ENCODE measurements around the gene ANKAR.
"Not testable (repeated sequence)": the region's sequence is repeated elsewhere in the genome, so short reads cannot be mapped to it uniquely, and the experiment has no call there.

The ANKAR gene, protein sequence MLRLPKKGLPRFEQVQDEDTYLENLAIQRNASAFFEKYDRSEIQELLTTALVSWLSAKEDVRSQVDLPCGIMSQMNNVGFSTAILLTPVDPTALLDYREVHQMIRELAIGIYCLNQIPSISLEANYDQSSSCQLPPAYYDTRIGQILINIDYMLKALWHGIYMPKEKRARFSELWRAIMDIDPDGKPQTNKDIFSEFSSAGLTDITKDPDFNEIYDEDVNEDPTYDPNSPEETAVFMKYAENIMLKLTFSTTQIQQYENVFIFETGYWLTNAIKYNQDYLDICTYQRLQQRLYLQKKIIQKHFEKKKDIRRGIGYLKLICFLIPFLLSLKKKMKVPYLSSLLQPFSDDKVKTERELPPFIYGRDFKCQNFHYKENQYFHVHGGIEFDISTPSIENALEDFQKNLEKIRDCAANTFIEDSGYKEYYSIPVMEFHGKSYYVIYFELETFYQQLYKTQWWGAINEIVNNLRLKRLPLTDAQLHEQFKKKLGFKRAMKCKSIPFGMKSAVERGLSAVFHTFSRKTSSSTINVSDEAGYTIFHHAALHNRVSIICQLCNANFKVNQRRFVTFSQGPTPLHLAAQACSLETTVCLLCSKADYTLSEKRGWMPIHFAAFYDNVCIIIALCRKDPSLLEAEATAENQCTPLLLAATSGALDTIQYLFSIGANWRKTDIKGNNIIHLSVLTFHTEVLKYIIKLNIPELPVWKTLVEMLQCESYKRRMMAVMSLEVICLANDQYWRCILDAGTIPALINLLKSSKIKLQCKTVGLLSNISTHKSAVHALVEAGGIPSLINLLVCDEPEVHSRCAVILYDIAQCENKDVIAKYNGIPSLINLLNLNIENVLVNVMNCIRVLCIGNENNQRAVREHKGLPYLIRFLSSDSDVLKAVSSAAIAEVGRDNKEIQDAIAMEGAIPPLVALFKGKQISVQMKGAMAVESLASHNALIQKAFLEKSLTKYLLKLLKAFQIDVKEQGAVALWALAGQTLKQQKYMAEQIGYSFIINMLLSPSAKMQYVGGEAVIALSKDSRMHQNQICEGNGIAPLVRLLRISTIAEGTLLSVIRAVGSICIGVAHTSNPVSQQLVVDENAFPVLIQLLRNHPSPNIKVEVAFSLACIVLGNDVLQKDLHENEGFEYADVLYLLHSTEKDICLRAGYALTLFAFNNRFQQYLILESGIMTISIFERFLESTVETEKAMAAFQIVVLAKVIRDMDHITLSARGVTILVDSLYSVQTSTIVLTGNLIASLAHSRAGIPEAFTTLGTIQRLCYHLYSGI (N-terminal part only)

DNA sequence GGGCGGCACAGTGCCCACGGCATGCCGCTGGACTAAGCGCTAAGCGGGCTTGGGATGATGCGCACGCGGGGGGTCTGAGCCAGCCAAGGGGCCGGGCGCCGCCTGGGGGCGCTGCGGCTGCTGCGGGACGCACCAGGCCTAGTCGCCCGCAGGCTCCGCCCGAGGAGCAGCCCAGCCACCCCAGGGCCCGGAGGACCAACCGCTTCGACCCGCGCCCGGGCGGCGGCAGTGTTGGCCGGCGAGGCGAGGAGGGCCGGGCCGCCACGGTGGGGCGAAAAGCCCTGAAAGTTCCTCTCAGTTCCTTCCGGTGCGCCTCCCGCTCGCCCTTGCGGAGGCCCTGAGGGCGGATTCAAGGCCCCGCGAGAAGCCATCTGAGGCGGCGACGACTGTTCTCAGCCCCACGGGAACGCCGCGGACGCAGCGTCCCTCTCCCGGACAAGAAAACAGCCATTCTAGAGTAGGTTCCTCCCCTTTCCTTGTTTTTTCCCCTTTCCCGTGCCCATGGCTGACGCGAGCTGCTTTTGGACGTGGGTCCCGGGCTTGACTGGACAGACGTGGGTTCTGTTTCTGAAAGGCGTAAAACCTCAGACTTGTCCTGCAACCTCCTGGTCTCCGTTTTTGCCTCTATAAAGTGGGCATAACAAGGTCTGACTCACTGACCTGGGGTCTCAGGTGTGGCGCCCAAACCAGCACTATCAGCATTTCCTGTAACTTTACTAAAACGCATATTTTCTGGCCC, at the start of gene ANKAR:
ANKAR (plus strand) TSS at position 297 of the 739 bp plus-strand sequence. CDS start 1,821 bp downstream, outside the sequence.
- DNase-seq (ENCODE audit: low read depth, low spot score) = peak; percentile 93

DNA sequence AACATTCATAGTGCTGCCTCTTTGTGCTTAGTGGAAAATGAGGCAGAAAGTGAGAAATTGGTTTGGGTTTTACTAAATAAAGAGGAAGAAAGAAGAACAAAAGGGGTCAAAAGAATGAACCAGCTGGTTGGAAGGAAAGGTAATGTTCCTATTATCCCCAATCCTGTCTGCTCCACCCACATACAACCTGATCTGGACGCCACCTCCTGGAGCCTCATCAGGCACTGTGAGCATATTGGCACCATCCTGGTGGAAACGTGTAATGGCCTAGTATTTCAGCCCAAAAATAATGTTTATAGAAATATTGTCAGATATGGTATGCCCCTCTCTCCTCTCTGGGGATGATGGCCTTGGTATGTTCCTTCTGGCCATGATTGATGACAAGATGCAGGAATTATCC, 48.8 kb upstream of the ANKAR start:
- DNase-seq (ENCODE audit: low read depth, low spot score) = no peak

DNA sequence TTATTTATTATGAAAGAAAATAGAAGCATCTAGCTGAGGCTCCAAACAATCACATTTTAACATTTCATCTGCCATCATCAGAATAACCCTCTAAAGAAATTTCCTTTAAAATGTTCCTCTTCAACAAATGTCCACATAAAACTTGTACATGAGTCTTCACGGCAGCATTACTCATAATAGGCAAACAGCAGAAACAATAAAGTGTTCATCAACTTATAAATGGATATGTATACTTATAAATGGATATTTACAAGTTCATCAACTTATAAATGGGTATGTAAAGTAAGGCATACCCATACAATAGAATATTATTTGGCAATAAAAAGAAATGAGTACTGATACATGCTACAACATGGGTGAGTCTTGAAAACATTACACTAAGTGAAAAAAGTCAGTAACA, 46.7 kb upstream of the ANKAR start:
- no peak for DNase-seq (ENCODE audit: low read depth, low spot score)

DNA sequence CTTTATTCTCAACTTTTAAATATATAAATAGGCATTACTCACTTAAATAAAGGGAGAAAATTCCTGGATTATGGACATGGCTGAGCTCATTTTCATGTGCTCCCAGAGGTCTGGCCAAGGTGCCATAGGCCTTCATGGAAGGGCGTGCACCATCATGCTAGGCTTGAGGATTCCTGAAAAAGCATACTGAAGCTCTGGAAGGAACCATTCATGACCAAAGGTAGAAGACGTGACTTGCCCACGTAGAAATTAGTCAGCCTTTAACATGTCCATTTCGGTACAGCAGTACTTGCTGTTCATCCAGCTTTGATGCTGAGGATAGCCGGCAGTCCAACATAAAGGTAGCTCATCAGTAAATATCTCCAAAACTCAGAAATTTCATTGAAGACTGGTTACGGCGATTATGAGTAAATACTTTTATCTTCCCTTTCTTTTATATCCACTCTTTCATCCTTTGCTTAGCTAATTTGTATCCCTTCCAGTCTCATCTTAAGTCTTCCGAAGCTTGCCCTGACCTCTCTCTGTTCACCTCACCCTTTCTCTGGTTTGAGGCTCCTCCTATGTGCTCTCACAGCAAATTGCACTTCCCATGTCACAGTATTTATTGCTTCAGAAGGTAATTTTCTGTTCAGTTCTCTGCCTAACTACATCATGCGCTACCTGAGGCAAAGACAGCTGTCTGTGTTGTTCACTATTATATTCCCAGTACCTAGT, 45.5 kb upstream of the ANKAR start:
- no peak for DNase-seq (ENCODE audit: low read depth, low spot score)

DNA sequence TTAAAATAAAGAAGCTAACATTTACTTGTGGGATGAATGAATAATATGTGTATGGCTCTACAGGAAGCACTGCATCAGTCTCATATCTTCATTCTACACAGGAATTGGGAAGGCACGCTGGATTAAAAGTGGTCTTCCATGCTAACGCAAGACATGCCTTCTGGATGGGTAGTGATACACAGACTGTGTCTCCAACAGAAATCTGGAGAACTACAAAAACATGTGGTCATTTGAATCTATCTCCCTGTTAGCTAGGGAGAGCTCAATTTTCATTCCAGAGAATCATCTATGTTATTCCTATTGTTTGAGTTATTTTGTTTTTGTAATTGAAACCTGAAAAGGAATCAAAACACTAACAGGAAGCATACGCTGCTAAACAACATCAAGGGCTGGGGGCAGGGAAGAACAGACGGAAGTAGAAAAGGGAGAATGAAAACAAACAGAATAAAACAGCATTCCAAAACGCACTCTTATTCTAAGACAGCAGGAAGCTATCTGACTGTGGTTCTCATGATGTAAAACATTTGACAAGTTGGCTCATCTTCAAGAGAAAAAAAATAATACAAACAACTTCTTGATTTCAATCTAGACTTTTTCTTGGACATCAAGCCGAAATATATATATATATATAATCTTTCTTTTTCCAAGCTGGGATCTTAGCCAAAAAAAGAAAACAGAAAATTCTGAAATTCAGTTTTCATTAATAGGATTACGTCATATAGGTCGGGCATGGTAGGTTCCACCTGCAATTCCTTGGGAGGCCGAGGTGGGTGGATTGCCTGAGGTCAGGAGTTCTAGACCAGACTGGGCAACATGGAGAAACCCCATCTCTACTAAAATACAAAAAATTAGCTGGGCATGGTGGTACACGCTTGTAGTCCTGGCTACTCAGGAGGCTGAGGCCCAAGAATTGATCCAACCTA, 44.7 kb upstream of the ANKAR start:
- DNase-seq (ENCODE audit: low read depth, low spot score) = no peak

DNA sequence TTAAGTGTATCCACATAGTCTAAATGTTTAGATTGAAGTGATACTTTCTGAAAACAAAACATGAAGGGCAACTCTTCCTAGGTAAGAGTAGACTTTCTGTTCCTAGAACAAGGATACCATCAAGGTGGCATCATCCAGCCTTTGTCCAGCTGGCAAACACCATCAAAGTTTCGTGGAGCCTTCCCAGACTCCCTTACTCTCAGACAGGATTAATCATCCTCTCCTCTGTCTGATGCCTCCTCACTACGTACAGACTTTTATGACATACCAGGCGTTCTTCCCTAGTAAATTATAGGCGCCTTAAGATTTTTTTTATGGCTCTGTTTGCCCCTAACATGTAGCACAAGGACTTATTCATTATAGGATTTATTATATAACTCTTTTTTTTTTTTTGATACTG, 42.6 kb upstream of the ANKAR start:
- DNase-seq (ENCODE audit: low read depth, low spot score) = no peak

DNA sequence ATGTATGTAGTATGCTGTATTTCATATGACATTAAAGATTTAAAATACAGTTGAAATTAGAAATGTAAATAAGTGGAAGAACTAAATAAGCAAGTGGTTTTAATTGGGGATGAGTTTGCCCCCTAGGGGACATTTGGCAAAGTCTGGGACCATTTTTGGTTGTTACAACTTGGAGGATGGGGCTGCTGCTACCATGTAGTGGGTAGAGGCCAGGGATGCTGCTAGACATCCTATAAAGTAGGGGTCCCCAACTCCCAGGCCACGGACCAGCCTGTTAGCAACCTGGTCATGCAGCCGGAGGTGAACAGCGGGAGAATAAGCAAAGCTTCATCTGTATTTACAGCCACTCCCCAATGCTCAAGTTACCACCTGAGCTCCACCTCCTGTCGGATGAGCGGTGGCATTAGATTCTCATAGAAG, 41.1 kb upstream of the ANKAR start:
- DNase-seq (ENCODE audit: low read depth, low spot score) = no peak

DNA sequence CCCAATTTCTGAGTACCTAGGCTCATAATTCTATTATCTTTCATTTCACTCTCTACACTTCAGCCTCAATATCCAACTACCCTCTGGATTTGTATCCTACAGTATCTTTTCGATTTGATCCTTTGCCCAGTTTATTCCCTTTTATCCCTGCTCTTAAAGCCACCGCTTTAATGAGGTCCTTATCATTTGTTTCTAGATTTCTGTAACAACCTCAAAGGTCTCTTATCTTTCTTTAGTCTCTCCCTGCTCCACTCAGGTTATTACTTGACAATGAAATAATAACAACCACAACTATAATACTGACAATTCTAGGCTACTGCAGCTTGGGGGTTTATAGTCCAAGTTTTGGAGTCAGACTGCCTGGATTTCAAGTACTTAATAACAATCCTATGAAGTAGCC, 39.1 kb upstream of the ANKAR start:
- no peak for DNase-seq (ENCODE audit: low read depth, low spot score)

DNA sequence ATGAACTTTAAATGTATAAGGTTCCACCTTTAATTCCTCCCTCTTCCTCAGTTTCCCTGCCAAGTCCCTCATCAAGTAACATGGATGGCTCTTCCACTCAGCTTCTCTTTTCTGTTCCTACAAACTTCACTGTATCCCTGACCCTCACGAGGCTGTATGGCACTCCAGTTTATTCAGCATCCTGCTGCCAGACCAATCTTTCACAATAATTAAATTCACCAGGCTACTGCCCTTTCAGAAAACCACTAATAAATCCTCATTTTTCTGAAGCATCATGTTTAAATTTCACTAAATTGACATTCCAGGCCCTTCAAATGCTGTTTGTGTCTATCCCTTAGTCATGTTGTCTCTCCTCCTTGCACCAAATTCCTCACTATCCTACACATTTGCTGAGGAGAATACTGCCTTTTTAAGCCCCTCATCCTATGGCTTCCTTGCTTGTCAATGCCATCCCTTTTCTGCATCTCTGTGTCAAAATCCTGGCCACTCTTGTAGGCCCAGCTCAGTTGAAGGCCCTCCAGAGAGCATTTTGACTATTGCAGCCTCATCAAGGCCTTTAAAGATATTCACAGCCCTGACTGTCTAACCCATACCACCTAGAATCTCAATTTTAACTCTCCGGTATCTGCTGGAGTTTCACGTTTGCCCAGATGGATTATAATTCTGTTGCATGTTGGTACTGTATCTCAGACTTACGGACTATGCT, 36.0 kb upstream of the ANKAR start:
- DNase-seq (ENCODE audit: low read depth, low spot score) = no peak

DNA sequence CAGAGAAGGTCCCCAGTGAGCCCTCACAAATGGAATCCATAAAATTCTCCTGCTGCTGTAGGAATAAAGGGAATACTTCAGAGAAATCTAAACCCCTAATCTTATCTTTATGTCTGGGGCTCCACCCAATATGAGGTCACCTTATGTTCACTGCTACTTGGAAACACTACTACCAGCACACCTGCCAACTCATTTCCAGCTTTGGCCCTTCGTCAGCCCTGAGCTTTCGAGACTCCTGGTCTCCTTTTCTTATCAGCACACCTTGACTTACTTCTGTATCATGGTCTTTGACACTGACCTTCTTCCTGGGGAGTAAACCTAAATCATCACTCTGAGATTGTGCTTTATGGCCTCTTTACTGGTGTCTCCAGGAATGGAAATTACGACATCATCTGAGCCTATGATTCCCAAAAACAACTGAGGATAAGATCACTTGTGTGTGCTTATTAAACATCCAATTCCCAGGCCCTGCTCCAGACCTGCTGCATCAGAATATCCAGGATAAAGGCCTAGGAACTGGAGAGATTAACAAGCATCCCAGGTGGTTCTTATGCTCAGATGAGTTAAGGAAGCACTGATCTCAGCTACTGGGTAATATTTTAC, 35.4 kb upstream of the ANKAR start:
- DNase-seq (ENCODE audit: low read depth, low spot score) = no peak

DNA sequence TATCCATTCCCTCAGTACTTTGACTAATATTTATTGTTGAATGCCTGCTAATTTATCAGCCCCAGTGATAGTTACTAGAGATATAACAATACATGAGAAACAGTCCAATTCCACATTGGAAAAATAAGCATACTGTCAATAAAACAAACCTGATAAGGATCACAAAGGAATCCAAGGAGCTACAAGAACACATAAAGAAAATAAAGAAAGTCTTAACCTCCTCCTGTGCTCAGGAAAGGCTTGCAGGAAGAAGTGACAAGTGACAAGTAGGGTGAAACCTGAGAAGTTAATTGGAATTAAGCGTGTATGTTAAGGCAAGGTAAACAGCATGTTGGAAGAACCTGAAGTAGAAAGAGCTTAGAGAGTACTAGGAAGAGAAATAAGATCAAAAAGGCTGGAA, 33.5 kb upstream of the ANKAR start:
- DNase-seq (ENCODE audit: low read depth, low spot score) = no peak

DNA sequence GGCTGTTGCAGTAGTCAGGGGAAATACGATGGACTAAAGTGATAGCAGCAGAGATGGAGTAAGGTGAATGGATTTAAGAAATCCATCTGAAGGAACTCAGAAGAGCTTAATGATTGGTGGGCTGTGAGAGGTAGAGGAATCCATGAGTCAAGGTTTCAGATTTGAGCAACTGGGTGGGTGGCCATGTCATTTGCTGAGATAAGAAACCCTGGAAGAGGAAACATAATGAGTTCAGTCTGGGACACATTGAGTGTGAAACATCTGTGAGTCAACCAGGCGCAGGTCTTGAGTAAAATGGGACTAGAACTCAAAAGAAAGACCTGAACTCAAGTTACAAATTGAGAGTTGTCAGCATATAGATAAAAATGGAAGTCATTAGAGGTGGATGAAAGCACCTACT, 32.9 kb upstream of the ANKAR start:
- no peak for DNase-seq (ENCODE audit: low read depth, low spot score)

DNA sequence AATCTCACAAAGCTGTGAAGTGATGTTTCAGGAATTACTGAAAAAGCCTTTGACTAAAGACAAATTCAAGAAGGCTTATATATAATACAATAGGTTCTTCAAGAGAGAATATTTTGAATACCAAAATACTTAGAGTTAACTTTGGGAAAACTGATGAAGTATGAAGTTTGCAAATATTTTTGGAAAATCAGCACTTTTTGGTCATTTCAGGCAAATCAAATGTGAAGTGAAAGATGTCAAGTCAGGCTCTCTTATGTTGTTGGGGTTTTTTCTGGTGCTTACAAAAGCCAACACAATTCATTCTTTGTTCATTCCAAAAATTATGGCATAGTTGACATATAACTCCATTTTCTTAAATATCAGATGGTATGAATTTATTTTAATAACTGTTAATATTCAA, 27.9 kb upstream of the ANKAR start:
- no peak for DNase-seq (ENCODE audit: low read depth, low spot score)

DNA sequence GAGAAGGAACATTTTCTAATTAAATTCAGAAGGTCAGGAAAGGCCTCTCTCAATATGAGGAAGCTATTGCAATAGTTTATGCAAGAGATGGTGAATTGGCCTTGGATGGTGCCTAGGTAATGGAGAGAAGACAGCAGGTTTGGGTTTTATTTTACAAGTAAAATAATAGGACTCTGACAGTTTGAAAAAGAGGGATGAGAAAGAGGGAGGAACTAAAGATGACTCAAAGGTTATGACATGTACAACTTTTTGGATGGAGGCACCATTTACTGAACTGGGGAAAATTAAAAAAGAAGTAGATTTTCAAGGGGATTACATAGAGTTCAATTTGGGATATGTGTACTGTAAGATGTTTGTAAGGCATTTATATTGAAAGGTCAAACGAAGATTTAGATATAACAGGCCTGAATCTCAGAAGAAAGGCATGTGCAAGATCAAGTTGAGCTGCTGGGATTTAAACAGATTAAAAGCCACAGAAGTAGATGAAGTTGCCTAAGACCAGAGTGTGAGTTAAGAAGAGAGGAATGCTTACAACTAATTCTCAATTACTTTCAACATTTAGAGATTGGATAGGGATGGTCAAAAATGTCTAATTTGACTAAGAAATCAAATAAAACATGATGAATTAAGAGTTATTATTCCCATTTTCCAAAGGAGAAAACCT, 25.5 kb upstream of the ANKAR start:
- DNase-seq (ENCODE audit: low read depth, low spot score) = no peak

DNA sequence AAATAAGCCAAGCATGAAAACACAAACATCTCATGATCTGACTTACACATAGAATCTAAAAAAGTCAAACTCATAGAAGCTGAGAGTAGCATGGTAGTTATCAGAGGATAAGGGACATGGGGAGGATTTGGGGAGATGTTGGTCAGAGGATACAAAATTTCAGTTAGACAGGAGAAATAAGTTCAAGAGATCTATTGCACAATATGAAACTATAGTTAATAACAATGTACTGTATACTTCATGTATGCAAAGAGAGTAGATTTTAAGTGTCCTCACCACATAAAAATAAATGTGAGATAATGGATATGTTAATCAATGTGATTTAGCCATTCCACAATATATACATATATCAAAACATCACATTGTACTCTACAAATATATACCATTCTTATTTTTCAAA, 23.2 kb upstream of the ANKAR start:
- no peak for DNase-seq (ENCODE audit: low read depth, low spot score)

DNA sequence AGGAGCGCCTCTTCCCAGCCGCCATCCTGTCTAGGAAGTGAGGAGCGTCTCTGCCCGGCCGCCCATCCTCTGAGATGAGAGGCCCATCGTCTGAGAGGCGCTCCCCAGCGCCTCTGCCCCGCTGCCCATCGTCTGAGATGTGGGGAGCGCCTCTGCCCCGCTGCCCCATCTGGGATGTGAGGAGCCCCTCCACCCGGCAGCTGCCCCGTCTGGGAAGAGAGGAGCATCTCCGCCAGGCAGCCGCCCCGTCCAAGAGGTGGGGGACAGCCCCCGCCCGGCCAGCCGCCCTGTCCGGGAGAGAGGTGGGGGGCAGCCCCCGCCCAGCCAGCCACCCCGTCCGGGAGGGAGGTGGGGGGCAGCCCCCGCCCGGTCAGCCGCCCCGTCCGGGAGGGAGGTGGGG, 21.0 kb upstream of the ANKAR start:
- not testable (repeated sequence) for DNase-seq (ENCODE audit: low read depth, low spot score)

DNA sequence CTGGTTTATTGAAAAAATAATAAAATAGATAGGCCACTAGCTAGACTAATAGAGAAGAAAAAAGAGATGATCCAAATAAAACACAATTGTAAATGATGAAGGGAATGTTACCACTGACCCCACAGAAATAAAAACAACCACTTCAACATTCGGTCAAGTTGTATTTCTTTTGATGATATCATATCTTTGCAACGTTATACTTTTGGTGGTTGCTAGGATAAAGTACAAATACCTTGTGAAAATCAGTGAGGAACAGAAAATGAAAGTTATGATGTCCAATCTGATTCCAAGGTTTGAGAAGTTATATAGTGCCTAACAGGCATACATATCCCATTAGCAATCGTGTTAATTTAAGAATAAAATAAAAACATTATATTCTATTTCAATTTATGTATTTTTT, 19.8 kb upstream of the ANKAR start:
- no peak for DNase-seq (ENCODE audit: low read depth, low spot score)

DNA sequence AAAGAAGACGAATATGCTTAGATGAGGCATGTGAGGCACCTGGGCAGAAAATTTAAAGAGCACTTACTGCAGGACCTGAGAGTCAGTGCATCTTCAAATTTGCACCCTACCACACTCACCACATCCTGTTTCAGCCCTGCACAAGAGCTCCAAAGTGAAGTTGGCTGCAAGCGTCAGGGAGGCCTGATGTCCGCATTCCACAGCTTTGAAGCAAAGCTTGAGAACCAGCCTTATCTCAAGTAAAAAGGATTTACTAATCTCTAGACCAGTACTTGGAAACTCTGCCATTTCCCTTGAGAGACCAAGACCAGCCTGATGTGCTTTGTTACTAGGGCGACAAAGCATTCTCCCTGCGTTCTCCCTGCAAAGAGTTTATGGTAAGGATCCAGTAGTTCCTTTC, 16.6 kb upstream of the ANKAR start:
- DNase-seq (ENCODE audit: low read depth, low spot score) = peak; percentile 74

Data from ELF-1 (cell line).